Stimulated activated CD4-positive, alpha-beta T cell treated with anti-CD3 and anti-CD28 coated beads, Interleukin-2, amount 100 ng/mL, for 48 hours (primary cell): ENCODE measurements around the gene ADGRF5.

Experiments used
- DNase-seq, 2 donors: peaks; one replicate each; pipeline ENCODE4 v3.0.0-alpha.2; 2020

ADGRF5 gene

GRCh38 chr6:46816626-46817025 lies 105.1 kb downstream of the ADGRF5 start:
- DNase-seq = no peak

- no peak for DNase-seq
Measured at GRCh38 chr6:46815130-46815529, 106.6 kb downstream of the ADGRF5 start.

- DNase-seq = no peak
Measured at GRCh38 chr6:46808806-46809205, 112.9 kb downstream of the ADGRF5 start.
